Measurements from ENCODE around the gene RPS6KA2. TPM values are rescaled to one million over a fixed set of nuclear protein-coding genes. Genes with fewer than 3 reads are reported as not detected.

RPS6KA2 gene
- polyA plus RNA-seq, 1 experiment = 70.9 TPM

DNA sequence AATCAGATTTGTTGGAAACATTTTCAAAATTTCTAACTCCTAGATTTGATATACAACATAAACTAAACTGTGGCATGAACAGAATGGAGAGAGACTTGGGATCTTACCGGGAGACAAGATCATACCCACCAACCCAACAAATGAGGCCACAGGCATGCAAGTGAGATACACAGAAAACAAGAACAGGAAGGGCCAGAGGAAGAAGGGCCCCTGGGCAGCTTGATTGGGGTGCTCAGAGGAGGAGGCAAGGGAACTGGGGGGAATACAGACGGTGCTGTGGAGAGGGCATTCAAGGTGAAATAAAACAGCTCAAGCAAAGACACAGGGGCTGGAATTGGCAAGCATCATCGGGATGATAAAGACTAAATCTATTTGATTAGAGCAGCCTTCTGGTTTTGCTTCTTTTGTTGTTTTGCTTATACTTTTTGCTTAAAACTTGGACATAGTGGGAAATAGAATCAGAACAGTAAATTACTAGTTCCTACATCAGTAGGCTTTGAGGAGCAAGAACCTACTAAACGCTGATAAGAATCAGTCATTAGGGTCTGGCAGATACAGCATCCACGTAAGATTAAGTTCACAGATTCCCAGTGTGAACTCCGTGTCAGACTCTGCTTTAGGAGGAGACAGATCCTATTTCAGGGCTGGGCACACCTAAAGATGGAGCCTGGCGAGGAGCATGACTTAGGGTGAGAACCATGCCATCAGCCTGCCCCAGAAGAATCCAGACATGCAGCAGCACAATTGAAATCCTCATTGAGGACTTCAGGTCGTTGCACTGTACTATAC lies 37.1 kb downstream of the RPS6KA2 start:
- H3K9me3 ChIP-seq (ENCODE audit: control insufficient read depth, insufficient read depth, low read length) = no peaks in the 10 kb centered on the region
- POLR2A ChIA-PET = no interaction called here
- no peak for DNase-seq (ENCODE audit: low read depth, low spot score)
- H3K27me3 ChIP-seq (ENCODE audit: control insufficient read depth, insufficient read depth, low read length) = no peaks in the 10 kb centered on the region
- CTCF ChIA-PET = no interaction called here
- H3K4me3 ChIP-seq (ENCODE audit: low read depth, low read length) = no peak overlapping the region
- TF ChIP-seq, protein P1, sequence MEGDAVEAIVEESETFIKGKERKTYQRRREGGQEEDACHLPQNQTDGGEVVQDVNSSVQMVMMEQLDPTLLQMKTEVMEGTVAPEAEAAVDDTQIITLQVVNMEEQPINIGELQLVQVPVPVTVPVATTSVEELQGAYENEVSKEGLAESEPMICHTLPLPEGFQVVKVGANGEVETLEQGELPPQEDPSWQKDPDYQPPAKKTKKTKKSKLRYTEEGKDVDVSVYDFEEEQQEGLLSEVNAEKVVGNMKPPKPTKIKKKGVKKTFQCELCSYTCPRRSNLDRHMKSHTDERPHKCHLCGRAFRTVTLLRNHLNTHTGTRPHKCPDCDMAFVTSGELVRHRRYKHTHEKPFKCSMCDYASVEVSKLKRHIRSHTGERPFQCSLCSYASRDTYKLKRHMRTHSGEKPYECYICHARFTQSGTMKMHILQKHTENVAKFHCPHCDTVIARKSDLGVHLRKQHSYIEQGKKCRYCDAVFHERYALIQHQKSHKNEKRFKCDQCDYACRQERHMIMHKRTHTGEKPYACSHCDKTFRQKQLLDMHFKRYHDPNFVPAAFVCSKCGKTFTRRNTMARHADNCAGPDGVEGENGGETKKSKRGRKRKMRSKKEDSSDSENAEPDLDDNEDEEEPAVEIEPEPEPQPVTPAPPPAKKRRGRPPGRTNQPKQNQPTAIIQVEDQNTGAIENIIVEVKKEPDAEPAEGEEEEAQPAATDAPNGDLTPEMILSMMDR (IDR thresholded peaks at IDR 0.05; ENCODE audit: low read depth, low read length) = no peak
- H3K27ac ChIP-seq (ENCODE audit: low read depth, low read length) = no peak overlapping the region

DNA sequence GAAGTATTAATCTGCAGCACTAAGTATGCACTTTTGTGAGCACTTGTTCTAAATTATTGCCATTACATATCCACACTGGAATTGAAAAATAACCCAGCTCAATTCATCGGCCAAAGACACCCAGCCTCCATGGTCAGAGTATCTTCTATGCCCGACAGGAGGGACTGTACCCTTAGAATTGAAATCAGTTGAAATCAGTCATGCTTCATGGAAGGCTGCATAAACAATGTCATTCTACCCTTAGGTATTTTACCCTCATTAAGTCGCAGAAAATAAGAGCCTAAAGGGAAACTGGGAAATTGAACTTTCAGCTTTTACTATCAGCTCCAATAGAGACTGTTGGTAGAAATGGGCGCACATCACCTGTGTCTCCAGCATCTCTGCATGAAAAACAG lies 37.7 kb downstream of the RPS6KA2 start:
- TF ChIP-seq, protein P1 (IDR thresholded peaks at IDR 0.05; ENCODE audit: low read depth, low read length) = no peak
- H3K27ac ChIP-seq (ENCODE audit: low read depth, low read length) = no peak overlapping the region
- no peaks in the 10 kb centered on the region for H3K9me3 ChIP-seq (ENCODE audit: control insufficient read depth, insufficient read depth, low read length)
- no peaks in the 10 kb centered on the region for H3K27me3 ChIP-seq (ENCODE audit: control insufficient read depth, insufficient read depth, low read length)
- H3K4me3 ChIP-seq (ENCODE audit: low read depth, low read length) = no peak overlapping the region
- DNase-seq (ENCODE audit: low read depth, low spot score) = no peak
- ChIA-PET POLR2A (interaction anchor here (1.0 kb wide), 1 partner anchor 17 kb away, joined by 4 read pairs; no protein-coding TSS in a partner anchor), CTCF (no interaction called here)

DNA sequence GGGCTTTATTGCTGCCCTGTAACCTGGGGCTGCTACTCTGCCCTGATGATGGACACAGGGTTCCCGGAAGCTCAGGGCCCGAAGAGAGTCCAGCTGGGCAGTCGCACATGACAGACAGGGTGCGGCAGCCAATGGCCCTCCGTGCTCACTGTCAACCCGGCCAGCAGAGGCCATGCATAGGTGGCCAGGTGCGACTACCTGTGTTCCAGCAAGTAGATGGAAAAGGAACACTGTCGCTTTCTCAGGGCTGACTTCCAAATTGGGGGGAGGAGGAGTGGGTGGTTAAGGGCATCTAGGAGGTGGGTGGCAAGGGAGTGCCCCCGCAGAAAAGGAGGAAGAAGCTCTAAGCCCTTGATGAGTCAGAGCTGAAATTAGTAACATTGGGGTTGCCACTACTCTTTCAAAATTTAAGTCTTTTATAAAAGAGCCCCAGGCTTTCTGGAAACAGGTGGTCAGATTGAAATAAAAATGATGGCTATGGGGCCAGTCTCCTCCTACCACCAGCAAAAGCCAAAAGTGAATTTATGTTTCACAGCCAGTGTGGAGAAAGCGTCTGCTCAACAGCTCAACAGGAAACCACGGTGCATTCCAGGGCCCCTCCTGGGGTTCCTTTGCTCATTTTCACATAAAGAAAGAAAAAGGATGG lies 38.2 kb downstream of the RPS6KA2 start:
- CTCF ChIA-PET = no interaction called here
- TF ChIP-seq, protein P1 (IDR thresholded peaks at IDR 0.05; ENCODE audit: low read depth, low read length) = no peak
- POLR2A ChIA-PET = interaction anchor here (1.0 kb wide), 1 partner anchor 16 kb away, joined by 4 read pairs; no protein-coding TSS in a partner anchor
- peak; percentile 33 for DNase-seq (ENCODE audit: low read depth, low spot score)
- Histone ChIP-seq H3K9me3 (ENCODE audit: control insufficient read depth, insufficient read depth, low read length) (no peaks in the 10 kb centered on the region), H3K27ac (ENCODE audit: low read depth, low read length) (peak overlapping the region; percentile 21), H3K4me3 (ENCODE audit: low read depth, low read length) (no peak overlapping the region), H3K27me3 (ENCODE audit: control insufficient read depth, insufficient read depth, low read length) (no peaks in the 10 kb centered on the region)

- H3K27me3 ChIP-seq (ENCODE audit: control insufficient read depth, insufficient read depth, low read length) = no peaks in the 10 kb centered on the region
- ChIA-PET CTCF (no interaction called here), POLR2A (no interaction called here)
- H3K27ac ChIP-seq (ENCODE audit: low read depth, low read length) = no peak overlapping the region
- H3K4me3 ChIP-seq (ENCODE audit: low read depth, low read length) = no peak overlapping the region
- no peaks in the 10 kb centered on the region for H3K9me3 ChIP-seq (ENCODE audit: control insufficient read depth, insufficient read depth, low read length)
- DNase-seq (ENCODE audit: low read depth, low spot score) = no peak
- TF ChIP-seq, protein P1 (IDR thresholded peaks at IDR 0.05; ENCODE audit: low read depth, low read length) = no peak
These were observed 39.2 kb downstream of the RPS6KA2 start for GRCh38 chr6:166587631-166588413.

Measured in AG04450 (cell line).